Measurements from ENCODE around the gene CRB2.

DNA sequence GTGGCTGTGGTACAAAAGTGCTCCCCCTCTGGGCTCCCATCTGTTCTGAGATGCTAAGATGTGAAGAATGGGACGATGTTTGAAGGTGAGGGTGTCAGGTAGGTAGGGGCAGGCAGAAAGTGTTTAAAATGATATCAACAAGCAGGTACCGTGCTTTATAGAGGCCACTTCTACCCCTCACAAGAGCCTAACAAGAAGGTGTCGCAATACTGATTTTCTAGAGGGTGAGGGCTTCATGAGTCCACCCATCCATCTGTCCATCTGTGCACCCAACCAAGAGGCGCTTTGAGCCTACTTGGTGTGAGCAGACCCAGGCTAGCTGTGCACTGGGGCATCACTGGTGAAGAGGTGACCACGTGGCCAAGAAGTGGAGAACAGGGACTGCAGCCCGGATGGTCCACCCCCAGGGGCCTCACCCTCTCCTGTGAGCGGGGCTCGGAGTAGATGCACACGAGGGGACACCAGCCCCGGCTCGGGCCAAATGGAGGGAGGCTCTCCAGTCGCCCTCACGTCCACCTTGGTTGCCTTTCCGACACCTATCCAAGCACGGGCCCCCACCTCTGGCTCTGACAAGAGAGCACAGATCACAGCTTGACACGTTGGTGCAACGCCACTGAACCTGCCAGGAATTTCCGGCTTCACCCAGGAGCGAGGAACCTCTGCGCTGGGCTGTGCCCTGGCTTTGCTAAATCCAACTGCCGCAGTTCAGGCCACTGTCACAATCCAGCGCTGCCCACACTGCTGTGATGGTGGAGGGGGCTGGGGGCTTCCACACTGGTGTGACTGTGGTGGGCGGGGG, 34.5 kb downstream of the CRB2 start:
- TF ChIP-seq CTCF (IDR thresholded peaks at IDR 0.05; ENCODE audit: borderline replicate concordance, extremely low read depth, low read length, poor library complexity, severe bottlenecking) = no peak
- no peak for TF ChIP-seq EZH2 (IDR thresholded peaks at IDR 0.05; ENCODE audit: borderline replicate concordance, low read depth, low read length, severe bottlenecking)
